Measurements from ENCODE around the gene HPCAL1.

The HPCAL1 gene

DNA sequence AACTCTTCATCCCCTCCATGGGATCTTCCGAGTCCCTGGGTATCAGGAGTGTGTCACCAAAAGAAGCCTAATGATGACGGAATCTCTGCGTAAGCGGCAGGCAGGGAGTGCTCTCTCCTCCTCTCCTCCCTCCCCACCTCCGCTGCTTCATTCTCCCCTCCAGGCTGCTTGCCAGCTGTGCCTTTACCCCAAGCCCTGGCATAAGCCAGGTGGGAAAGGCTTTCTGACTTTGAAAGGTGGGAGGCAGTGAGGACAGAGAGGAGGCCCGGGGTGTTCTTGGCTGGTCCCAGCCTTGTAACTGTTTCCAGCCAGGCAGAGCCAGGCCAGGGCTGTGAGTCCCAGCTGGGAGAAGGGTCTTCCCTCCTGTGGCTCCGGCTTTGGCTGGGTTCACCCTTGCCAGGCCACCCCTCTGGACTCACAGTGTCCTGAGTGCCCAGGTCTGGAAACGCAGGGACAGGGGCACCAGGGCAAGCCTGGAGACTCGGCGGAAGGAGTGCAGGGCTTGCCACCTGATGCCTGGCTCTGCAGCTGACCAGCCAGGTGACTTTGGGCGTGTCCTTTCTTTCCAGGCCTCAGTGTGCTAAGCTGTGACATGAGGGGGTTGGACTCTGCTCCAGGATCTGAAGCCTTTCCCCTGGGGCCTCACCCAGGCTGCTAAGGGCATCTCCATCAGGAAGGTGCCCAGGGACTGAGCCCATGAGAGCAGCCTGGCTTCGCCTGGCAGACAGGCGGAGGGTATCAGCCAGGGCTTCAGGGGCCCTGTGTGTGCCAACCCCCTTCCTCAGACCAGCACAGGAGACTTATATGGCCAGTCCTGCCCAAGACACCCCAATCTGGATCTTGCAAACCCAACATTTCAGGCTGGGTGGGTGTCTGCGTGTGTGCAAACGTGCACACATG is 32.7 kb upstream of the HPCAL1 start:
- H2AFZ ChIP-seq (ENCODE audit: low read length, unreplicated experiment), result no peak overlapping the region

DNA sequence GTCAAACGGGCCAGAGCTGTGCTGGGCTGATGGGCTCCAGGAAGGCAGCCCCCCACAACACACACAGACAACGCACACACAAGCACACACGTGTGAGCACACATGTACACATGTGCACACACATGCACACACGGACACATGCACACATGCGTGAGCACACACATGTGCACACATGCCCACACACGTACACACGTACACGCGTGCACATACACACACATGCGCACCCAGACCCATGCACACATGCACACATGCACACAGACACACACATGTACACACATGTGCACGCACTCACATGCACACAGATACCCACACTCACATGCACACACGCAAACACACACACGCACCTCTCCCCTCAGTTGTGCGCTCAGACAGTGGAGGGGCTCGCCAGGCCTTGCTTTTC is 31.2 kb upstream of the HPCAL1 start:
- Histone ChIP-seq H3K79me2 (ENCODE audit: control insufficient read depth, insufficient read depth, low read length, unreplicated experiment) (no peaks in the 10 kb centered on the region), H2AFZ (ENCODE audit: low read length, unreplicated experiment) (no peak overlapping the region), H3K27me3 (ENCODE audit: insufficient read depth, low read length) (no peaks in the 10 kb centered on the region), H3K36me3 (ENCODE audit: insufficient read depth, low read length) (no peaks in the 10 kb centered on the region), H3K4me1 (ENCODE audit: control insufficient read depth, insufficient read depth, low read length, unreplicated experiment) (peaks cover 14% of the 10 kb centered on the region), H3K4me3 (ENCODE audit: low read depth, low read length) (no peak overlapping the region), H3K27ac (ENCODE audit: low read depth, low read length) (no peak overlapping the region)

More for the DNA sequence above, 32.7 kb upstream of the HPCAL1 start:
- Histone ChIP-seq H3K36me3 (ENCODE audit: insufficient read depth, low read length) (no peaks in the 10 kb centered on the region), H3K27me3 (ENCODE audit: insufficient read depth, low read length) (no peaks in the 10 kb centered on the region), H3K27ac (ENCODE audit: low read depth, low read length) (no peak overlapping the region), H3K79me2 (ENCODE audit: control insufficient read depth, insufficient read depth, low read length, unreplicated experiment) (no peaks in the 10 kb centered on the region), H3K4me3 (ENCODE audit: low read depth, low read length) (no peak overlapping the region), H3K4me1 (ENCODE audit: control insufficient read depth, insufficient read depth, low read length, unreplicated experiment) (peaks cover 19% of the 10 kb centered on the region)

DNA sequence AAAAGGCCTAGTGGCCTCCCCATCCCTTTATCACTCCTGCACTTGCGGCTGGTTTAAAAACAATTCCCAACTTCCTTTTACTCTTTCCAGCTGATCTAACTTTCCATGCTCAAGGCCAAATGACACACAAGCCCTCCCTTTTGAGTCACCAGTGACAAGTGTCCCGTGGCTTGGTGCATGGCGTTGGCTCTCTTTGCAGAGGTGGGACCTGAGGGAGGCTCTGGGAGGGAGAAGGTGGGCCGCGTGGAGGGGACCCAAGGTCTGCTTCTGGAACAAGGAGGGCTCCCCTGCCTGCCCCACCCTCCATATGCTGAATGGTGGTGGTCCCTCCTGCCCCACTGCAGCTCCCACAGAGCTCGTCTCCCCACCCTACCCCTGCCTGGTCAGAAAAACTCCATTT is 30.8 kb upstream of the HPCAL1 start:
- no peak overlapping the region for H3K4me3 ChIP-seq (ENCODE audit: low read depth, low read length)
- no peak overlapping the region for H2AFZ ChIP-seq (ENCODE audit: low read length, unreplicated experiment)
- H3K27me3 ChIP-seq (ENCODE audit: insufficient read depth, low read length), result no peaks in the 10 kb centered on the region
- H3K36me3 ChIP-seq (ENCODE audit: insufficient read depth, low read length), result no peaks in the 10 kb centered on the region
- H3K79me2 ChIP-seq (ENCODE audit: control insufficient read depth, insufficient read depth, low read length, unreplicated experiment), result no peaks in the 10 kb centered on the region
- H3K27ac ChIP-seq (ENCODE audit: low read depth, low read length), result no peak overlapping the region
- H3K4me1 ChIP-seq (ENCODE audit: control insufficient read depth, insufficient read depth, low read length, unreplicated experiment), result peaks cover 11% of the 10 kb centered on the region

DNA sequence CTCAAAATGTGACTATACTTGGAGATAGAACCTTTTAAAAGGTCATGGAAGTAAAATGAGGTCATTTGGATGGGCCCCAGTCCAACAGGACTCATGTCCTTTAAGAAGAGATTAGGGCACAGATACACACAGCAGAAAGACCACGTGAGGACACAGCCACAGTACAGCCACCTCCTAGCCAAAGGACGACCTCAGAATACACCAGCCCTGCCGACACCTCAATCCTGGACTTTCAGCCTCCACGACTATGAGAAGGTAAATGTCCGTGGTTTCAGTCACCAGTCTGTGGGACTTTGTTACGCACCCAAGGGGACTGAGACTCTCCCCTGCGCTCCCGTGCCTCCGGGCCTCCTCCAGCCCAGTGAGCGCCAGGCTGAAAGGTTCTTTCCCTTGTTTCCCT is 30.2 kb upstream of the HPCAL1 start:
- Histone ChIP-seq H3K4me3 (ENCODE audit: low read depth, low read length) (no peak overlapping the region), H2AFZ (ENCODE audit: low read length, unreplicated experiment) (no peak overlapping the region), H3K79me2 (ENCODE audit: control insufficient read depth, insufficient read depth, low read length, unreplicated experiment) (no peaks in the 10 kb centered on the region), H3K27me3 (ENCODE audit: insufficient read depth, low read length) (no peaks in the 10 kb centered on the region), H3K27ac (ENCODE audit: low read depth, low read length) (no peak overlapping the region), H3K4me1 (ENCODE audit: control insufficient read depth, insufficient read depth, low read length, unreplicated experiment) (peaks cover 12% of the 10 kb centered on the region), H3K36me3 (ENCODE audit: insufficient read depth, low read length) (no peaks in the 10 kb centered on the region)

DNA sequence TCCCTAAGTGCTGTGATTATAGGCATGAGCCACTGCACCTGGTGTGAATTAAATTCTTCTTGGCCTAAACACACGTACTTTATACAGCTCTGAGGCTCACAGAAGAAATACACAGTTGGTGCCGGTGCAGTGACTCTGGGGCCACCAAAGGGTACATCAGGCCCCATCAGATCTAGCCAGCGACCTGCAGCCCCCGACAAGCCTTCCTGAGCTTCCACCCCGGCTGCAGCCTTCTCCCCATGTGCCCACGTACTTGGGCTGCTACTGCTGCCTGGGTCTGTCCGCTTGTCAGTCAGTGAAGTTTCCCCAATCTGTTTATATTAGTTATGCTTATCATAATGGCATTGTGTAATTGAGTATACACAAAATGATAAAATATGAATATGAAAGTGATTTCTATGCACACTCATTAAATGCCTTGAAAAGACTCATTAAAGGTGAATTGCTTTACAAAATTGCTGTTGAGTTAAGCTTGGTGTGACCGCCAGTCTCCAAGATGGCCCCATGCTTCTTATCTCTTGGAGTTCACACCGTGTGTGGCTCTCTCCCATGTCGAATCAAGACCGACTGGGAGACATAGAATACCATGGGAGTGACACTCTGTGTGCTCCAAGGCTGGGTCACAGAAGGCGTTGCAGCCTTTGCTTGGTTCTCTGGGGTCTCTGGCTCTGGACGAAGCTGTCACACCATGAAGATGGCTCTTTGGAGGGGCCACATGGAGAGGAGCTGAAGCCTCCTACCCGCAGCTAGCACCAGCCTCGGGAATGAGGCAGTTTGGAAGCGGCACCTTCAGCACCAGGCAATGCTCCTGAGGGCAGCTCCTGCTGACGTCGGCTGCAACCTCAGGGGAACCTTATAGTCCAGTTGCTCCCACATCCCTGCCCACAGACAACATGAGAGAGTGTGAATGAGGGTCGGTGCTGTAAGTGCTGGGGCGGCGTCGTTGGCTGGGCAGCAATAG is 29.2 kb upstream of the HPCAL1 start:
- Histone ChIP-seq H3K27ac (ENCODE audit: low read depth, low read length) (no peak overlapping the region), H3K79me2 (ENCODE audit: control insufficient read depth, insufficient read depth, low read length, unreplicated experiment) (no peaks in the 10 kb centered on the region), H2AFZ (ENCODE audit: low read length, unreplicated experiment) (no peak overlapping the region), H3K4me3 (ENCODE audit: low read depth, low read length) (no peak overlapping the region), H3K27me3 (ENCODE audit: insufficient read depth, low read length) (no peaks in the 10 kb centered on the region), H3K36me3 (ENCODE audit: insufficient read depth, low read length) (no peaks in the 10 kb centered on the region), H3K4me1 (ENCODE audit: control insufficient read depth, insufficient read depth, low read length, unreplicated experiment) (peaks cover 23% of the 10 kb centered on the region)

DNA sequence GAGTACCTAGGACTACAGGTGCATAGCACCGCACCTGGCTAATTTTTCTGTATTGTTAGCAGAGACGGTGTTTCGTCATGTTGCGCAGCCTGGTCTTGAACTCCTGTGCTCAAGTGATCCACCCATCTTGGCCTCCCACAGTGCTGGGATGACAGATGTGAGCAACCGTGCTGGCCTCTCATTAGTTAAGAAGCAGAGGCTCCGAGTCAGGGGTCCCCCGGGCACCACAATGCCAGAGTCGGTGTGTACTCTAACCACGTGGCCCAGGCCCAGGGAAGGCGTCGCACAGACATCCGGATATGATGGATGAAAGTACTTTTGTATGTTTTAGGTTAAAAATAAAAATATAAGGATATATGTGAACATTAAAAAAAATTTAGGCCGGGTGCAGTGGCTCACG is 28.3 kb upstream of the HPCAL1 start:
- Histone ChIP-seq H3K79me2 (ENCODE audit: control insufficient read depth, insufficient read depth, low read length, unreplicated experiment) (no peaks in the 10 kb centered on the region), H3K27me3 (ENCODE audit: insufficient read depth, low read length) (no peaks in the 10 kb centered on the region), H3K4me1 (ENCODE audit: control insufficient read depth, insufficient read depth, low read length, unreplicated experiment) (peaks cover 30% of the 10 kb centered on the region), H2AFZ (ENCODE audit: low read length, unreplicated experiment) (no peak overlapping the region), H3K36me3 (ENCODE audit: insufficient read depth, low read length) (no peaks in the 10 kb centered on the region), H3K4me3 (ENCODE audit: low read depth, low read length) (no peak overlapping the region), H3K27ac (ENCODE audit: low read depth, low read length) (no peak overlapping the region)

DNA sequence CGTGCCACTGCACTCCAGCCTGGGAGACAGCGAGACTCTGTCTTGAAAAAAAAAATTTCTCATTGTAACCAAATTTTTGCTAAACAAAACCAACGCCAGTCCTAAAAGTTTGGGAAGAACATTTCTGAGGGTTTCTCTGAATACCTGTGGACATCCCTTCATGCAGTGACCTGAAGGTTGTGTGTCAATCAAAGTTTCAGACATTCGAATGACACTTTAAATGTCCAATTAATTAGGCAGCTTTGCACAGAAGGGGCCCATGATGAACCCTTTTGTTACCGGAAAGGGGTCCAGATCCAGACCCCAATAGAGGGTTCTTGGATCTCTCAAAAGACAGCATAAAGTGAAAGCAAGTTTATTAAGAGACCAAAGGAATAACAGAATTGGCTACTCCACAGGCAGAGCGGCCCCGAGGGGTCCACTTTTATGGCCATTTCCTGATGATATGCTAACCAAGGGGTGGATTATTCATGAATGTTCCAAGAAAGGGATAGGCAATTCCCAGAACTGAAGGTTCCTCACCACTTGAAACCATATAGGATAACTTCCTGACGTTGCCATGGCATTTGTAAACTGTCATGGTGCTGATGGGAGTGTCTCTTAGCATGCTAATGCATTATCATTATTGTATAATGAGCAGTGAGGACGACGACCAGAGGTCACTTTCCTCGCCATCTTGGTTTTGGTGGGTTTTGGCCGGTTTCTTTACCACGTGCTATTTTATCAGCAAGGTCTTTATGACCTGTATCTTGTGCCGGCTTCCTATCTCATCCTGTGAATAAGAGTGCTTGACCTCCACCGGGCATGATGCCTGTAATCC is 27.5 kb upstream of the HPCAL1 start:
- Histone ChIP-seq H3K27ac (ENCODE audit: low read depth, low read length) (no peak overlapping the region), H3K36me3 (ENCODE audit: insufficient read depth, low read length) (no peaks in the 10 kb centered on the region), H3K4me1 (ENCODE audit: control insufficient read depth, insufficient read depth, low read length, unreplicated experiment) (peaks cover 30% of the 10 kb centered on the region), H3K4me3 (ENCODE audit: low read depth, low read length) (no peak overlapping the region), H2AFZ (ENCODE audit: low read length, unreplicated experiment) (no peak overlapping the region), H3K27me3 (ENCODE audit: insufficient read depth, low read length) (no peaks in the 10 kb centered on the region), H3K79me2 (ENCODE audit: control insufficient read depth, insufficient read depth, low read length, unreplicated experiment) (no peaks in the 10 kb centered on the region)

DNA sequence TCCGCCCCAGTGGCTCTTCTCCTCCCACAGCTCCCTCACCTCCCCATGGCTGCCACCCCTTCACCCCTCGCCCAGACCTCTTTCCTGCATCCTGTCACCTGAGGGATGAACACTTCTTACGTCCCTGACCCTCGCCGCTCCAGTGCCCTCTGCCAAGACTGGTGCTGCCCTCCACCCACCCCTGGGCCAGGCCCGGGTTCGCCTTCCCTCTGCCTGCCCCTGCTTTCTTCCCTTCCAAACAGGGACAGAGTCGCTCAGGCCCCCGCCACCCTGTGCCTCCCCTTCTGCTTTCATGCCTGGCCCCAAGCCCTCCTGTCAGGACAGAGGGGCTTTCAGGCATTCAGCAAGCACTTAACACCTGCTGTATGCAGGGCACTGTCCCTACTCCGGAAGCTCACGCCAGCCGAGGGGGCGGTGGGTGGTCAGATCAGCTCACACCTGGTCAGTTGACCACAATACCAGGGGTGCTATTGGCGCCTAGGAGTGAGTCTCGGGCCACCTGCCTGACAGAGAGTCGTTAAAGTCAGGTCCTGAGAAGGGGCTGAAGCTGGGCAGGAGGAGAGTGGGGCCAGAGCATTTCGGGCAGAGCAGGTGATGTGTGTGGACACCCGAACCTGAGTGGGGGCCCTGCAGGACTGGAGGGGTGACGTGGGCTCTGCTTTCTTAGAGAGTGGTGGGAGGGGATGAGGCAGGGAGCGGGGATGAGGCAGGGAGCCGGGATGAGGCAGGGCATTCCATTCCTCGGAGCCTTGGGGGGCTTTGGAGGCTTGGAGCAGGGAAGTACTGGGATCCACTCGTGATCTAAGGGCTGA is 26.0 kb upstream of the HPCAL1 start:
- Histone ChIP-seq H3K27ac (ENCODE audit: low read depth, low read length) (no peak overlapping the region), H3K27me3 (ENCODE audit: insufficient read depth, low read length) (no peaks in the 10 kb centered on the region), H2AFZ (ENCODE audit: low read length, unreplicated experiment) (no peak overlapping the region), H3K4me3 (ENCODE audit: low read depth, low read length) (no peak overlapping the region), H3K36me3 (ENCODE audit: insufficient read depth, low read length) (no peaks in the 10 kb centered on the region), H3K79me2 (ENCODE audit: control insufficient read depth, insufficient read depth, low read length, unreplicated experiment) (no peaks in the 10 kb centered on the region), H3K4me1 (ENCODE audit: control insufficient read depth, insufficient read depth, low read length, unreplicated experiment) (peaks cover 18% of the 10 kb centered on the region)

DNA sequence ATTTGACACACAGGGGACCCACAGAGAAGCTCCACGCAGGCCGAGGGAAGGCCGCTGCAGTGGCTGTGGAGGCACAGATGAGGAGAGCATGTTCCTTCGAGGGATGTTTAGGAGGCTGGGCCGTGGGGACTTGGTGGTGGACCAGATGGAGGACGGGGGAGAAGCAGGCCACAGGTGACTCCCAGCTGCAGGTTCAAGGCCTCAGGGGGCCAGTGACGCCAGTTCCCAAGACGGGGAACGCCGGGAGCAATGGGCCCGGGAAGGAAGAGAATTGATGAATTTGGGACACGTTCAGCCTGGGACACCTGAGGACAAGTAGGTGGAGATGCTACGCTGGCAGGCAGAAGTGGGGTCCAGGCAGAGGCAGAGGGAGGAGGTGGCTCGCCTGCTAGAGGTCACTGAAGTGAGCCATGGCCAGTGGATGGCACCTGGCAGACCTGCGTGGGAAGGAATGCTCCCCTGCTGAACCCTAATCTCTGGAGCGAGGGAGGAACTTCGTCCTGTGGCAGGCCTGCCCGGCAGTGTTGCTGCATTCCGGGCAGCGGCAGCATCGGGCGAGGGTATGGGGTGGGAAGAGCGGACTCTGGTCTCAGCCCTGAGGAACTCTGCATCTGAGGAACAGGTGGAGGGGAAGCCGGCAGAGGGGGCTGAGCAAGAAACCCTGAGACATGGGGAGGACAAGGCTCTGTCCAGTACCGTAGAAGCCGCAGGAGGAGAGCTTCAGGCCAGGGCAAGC is 25.2 kb upstream of the HPCAL1 start:
- no peaks in the 10 kb centered on the region for H3K79me2 ChIP-seq (ENCODE audit: control insufficient read depth, insufficient read depth, low read length, unreplicated experiment)
- H3K36me3 ChIP-seq (ENCODE audit: insufficient read depth, low read length), result no peaks in the 10 kb centered on the region
- H3K27me3 ChIP-seq (ENCODE audit: insufficient read depth, low read length), result no peaks in the 10 kb centered on the region
- peaks cover 21% of the 10 kb centered on the region for H3K4me1 ChIP-seq (ENCODE audit: control insufficient read depth, insufficient read depth, low read length, unreplicated experiment)
- no peak overlapping the region for H2AFZ ChIP-seq (ENCODE audit: low read length, unreplicated experiment)
- H3K27ac ChIP-seq (ENCODE audit: low read depth, low read length), result peak overlapping the region; percentile 63
- no peak overlapping the region for H3K4me3 ChIP-seq (ENCODE audit: low read depth, low read length)
